NCI-H510A treated with DMSO at 0.1 percent for 48 hours (cell line): ENCODE measurements around the gene PRSS27.
"Not testable (repeated sequence)": the region's sequence is repeated elsewhere in the genome, so short reads cannot be mapped to it uniquely, and the experiment has no call there.

Source experiments
- DNase-seq: peaks from one replicate; lab custom pipeline; 2025; lab: John Stamatoyannopoulos, UW

Gene PRSS27

GRCh38 chr16:2673066-2673999, 46.7 kb downstream of the PRSS27 start:
- peak; percentile 61 for DNase-seq

- no peak for DNase-seq
These were observed 48.3 kb downstream of the PRSS27 start for GRCh38 chr16:2671741-2672140.

- DNase-seq: not testable (repeated sequence)
These were observed 48.8 kb downstream of the PRSS27 start for GRCh38 chr16:2671193-2671592.

GRCh38 chr16:2670017-2670416, 50.0 kb downstream of the PRSS27 start:
- DNase-seq: peak; percentile 16

GRCh38 chr16:2669587-2669986, 50.4 kb downstream of the PRSS27 start:
- not testable (repeated sequence) for DNase-seq

- DNase-seq: not testable (repeated sequence)
These were observed 53.4 kb downstream of the PRSS27 start for GRCh38 chr16:2666671-2667070.

GRCh38 chr16:2664574-2664982, 55.4 kb downstream of the PRSS27 start:
- no peak for DNase-seq

- DNase-seq: no peak
These were observed 56.2 kb downstream of the PRSS27 start for GRCh38 chr16:2663553-2664546.
